Retinal pigment epithelial cell (primary cell): Measurements from ENCODE around the gene TREH.
"Not testable (repeated sequence)": the region's sequence is repeated elsewhere in the genome, so short reads cannot be mapped to it uniquely, and the experiment has no call there.

Source experiments
- DNase-seq: peaks from one replicate; pipeline ENCODE4 v3.0.0-alpha.2; 2010; ENCODE audit warnings: low read depth
- H3K4me3 ChIP-seq: 2 replicates; pipeline ENCODE4 v1.5.1; 2011; ENCODE audit warnings: mild to moderate bottlenecking, low read length, control low read depth, moderate library complexity
- CTCF ChIP-seq: conservative IDR thresholded peaks from 2 replicates; pipeline ENCODE4 v1.5.1; 2011; ENCODE audit warnings: low read depth, low read length, control low read depth, inconsistent platforms

The TREH gene, protein sequence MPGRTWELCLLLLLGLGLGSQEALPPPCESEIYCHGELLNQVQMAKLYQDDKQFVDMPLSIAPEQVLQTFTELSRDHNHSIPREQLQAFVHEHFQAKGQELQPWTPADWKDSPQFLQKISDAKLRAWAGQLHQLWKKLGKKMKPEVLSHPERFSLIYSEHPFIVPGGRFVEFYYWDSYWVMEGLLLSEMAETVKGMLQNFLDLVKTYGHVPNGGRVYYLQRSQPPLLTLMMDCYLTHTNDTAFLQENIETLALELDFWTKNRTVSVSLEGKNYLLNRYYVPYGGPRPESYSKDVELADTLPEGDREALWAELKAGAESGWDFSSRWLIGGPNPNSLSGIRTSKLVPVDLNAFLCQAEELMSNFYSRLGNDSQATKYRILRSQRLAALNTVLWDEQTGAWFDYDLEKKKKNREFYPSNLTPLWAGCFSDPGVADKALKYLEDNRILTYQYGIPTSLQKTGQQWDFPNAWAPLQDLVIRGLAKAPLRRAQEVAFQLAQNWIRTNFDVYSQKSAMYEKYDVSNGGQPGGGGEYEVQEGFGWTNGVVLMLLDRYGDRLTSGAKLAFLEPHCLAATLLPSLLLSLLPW

DNA sequence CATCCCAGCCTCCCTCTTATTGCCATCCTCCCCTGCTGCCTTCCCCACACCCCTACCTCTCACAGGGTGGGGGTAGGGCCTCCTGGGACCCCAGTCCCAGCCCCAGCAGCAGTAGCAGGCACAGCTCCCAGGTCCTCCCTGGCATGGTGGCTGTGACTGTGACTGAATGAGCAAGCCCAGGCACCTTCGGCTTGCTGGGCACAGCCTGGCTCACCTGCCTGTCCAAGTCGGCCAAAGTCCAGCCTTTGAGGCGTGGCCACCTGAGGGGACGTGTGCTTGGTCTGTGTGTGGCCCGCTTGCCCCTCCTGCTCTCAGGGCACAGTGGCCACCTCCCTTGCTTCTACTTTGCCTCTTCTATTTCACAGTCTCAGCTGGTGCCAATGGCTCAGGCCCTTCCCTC is at the start of gene TREH:
TREH (minus strand) TSS at position 168 of the 400 bp plus-strand sequence; CDS start at position 145, 23 bp downstream.
- no peak within 1 kb of the TSS for H3K4me3 ChIP-seq
- no peak for TF ChIP-seq CTCF
- DNase-seq = no peak

DNA sequence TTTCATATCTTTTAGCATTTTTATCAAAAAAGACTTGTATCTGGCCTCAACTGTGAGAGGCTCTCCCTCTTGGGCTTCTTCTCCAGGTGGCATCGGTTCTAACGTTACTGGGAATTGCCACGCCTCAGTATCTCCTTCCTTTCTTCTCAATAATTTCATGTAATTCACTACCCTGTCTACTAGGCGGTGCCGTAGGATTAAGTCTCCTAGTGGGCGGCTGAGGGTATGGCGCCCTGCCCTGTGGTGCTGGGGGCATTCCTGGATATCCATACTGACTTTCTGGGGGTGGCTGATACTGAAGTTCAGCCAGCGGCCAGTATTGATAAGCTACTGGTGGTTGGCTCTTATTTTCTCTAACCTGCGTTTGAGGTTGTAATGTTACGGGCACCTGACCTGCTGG is 48.7 kb upstream of the TREH start:
- not testable (repeated sequence) for DNase-seq, H3K4me3 ChIP-seq
- TF ChIP-seq CTCF = peak; percentile 11

GRCh38 chr11:118727721-118728066 is 48.2 kb upstream of the TREH start:
- DNase-seq, H3K4me3 ChIP-seq: not testable (repeated sequence)

DNA sequence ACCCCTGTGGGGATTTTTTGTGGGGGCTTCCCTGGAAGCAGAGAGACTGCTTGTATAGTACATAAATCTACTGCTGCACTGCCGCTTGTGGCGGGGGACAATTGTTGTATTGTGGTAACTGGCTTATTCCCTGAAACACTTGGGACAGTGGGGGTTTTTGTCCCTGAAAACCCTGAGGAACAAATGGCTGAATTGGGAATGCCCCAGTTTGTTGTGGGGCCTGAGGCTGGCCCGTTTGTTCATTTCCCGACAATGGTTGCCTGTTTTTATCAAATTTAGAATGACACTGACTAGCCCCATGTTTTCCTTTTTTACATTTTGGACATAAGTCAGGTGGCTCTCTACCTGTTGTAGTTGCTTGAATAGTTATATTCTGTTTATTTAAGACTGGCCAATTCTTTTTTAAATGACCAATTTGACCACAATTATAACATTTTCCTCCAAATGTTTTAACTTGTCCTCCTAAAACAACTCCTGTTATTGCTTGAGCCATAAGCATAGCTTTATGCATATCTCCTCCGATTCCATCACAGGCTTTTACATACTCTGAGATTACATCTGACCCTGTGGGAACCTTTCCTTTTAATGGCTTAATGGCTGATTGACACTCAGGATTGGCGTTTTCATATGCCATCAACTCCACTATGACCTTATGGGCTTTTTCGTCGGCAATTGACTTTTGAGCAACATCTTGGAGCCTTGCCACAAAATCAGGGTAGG is 47.7 kb upstream of the TREH start:
- DNase-seq, H3K4me3 ChIP-seq: not testable (repeated sequence)

GRCh38 chr11:118721478-118722015 is 42.1 kb upstream of the TREH start:
- H3K4me3 ChIP-seq, DNase-seq: not testable (repeated sequence)

- H3K4me3 ChIP-seq, DNase-seq: not testable (repeated sequence)
Observed at GRCh38 chr11:118720740-118721139, 41.3 kb upstream of the TREH start.

DNA sequence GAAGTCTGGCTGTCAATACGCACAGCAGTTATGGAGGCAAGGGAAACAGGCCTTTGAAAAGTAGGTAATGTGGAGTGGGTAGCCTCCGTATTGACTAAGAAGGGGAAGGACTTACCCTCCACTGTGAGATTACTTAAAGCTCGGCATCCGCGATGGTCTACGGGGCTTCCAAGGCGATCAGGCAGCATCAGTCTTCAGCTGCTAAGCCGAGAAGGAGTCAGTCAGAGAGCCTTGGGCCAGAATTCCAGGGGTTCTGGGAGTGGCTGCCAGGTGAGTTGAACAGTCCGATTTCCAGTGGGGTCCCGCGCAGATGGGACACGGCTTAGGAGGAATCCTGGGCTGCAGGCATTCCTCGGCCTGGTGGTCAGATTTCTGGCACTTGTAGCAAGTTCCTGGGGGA is 40.6 kb upstream of the TREH start:
- H3K4me3 ChIP-seq, DNase-seq: not testable (repeated sequence)

DNA sequence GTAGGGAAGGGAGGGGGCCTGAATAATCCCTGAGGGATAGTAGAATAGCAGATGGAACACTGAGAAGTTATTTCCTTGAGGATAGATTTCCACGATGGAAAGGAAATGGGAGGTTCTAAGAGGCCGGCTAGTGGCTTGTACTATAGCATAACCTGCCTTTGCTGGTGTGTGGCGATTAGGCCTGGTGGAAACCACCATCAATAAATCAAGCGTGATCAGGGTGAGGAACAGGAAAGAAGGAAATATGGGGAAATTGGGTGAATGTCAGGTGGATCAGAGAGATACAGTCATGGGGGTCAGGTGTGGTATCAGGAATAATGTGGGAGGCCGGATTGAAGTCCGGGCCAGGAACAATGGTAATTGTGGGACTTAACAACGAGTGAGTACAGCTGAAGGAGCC is 39.1 kb upstream of the TREH start:
- DNase-seq, H3K4me3 ChIP-seq: not testable (repeated sequence)

- H3K4me3 ChIP-seq, DNase-seq: not testable (repeated sequence)
Observed at GRCh38 chr11:118717733-118718132, 38.3 kb upstream of the TREH start.

GRCh38 chr11:118717221-118717620 is 37.8 kb upstream of the TREH start:
- DNase-seq, H3K4me3 ChIP-seq: not testable (repeated sequence)

DNA sequence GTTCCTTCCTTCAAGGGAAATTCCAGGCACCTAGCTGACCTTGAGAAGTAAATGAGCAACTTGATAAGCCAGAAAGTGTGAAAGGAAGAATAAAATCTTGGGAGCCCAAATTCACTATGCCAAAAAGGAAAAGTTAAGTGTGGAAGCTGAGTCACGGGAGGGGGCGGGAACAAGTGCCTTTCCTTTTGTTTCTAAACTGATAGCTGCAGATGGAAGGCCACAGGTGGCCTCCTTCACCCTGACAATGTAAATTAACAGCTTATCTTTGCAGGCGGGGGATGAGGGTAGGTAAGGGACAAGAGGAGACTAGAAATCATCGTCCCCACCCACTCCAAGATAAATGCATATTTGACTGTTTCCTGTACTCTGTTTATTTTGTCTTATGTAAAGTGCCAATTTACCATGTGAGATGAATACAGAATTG is 36.4 kb upstream of the TREH start:
- TF ChIP-seq CTCF = no peak
- no peak overlapping the region for H3K4me3 ChIP-seq
- DNase-seq = no peak
